GM18526 (cell line): ENCODE results near the gene TWF2.
A peak's percentile ranks its signal among the peaks of the same experiment; 100 is the strongest.

ENCODE experiments used
- POLR2A ChIP-seq: IDR thresholded peaks from 3 replicates; pipeline ENCODE4 v1.6.1; 2011; ENCODE audit not compliant: insufficient read length; ENCODE audit errors: extremely low read depth

Gene TWF2

GRCh38 chr3:52265387-52265786 lies 26.4 kb upstream of the TWF2 start:
- TF ChIP-seq POLR2A = no peak

- no peak for TF ChIP-seq POLR2A
These were observed 23.5 kb upstream of the TWF2 start for GRCh38 chr3:52262447-52262846.

- no peak for TF ChIP-seq POLR2A
These were observed 20.5 kb upstream of the TWF2 start for GRCh38 chr3:52259448-52259847.

GRCh38 chr3:52259035-52259434 lies 20.1 kb upstream of the TWF2 start:
- no peak for TF ChIP-seq POLR2A

- no peak for TF ChIP-seq POLR2A
These were observed 19.0 kb upstream of the TWF2 start for GRCh38 chr3:52257911-52258310.

GRCh38 chr3:52256622-52257021 lies 17.7 kb upstream of the TWF2 start:
- TF ChIP-seq POLR2A = no peak

GRCh38 chr3:52256159-52256558 lies 17.2 kb upstream of the TWF2 start:
- no peak for TF ChIP-seq POLR2A

- TF ChIP-seq POLR2A = no peak
These were observed 15.7 kb upstream of the TWF2 start for GRCh38 chr3:52254608-52255007.

- peak; percentile 21 for TF ChIP-seq POLR2A
These were observed 14.7 kb upstream of the TWF2 start for GRCh38 chr3:52253314-52254304.

GRCh38 chr3:52250122-52250521 lies 11.2 kb upstream of the TWF2 start:
- no peak for TF ChIP-seq POLR2A

GRCh38 chr3:52249683-52250082 lies 10.7 kb upstream of the TWF2 start:
- TF ChIP-seq POLR2A = no peak

- TF ChIP-seq POLR2A = no peak
These were observed 10.0 kb upstream of the TWF2 start for GRCh38 chr3:52248816-52249547.

- TF ChIP-seq POLR2A = no peak
These were observed 9.2 kb upstream of the TWF2 start for GRCh38 chr3:52248165-52248541.

GRCh38 chr3:52247409-52248164 lies 8.6 kb upstream of the TWF2 start:
- no peak for TF ChIP-seq POLR2A

GRCh38 chr3:52246728-52247408 lies 7.9 kb upstream of the TWF2 start:
- no peak for TF ChIP-seq POLR2A
